Hippocampal formation (tissue), 2 donors: ENCODE measurements around the gene CD2.

Experiments used
- DNase-seq, 2 donors: peaks; one replicate each; lab custom pipeline; 2025; lab: John Stamatoyannopoulos, UW

Gene CD2

DNA sequence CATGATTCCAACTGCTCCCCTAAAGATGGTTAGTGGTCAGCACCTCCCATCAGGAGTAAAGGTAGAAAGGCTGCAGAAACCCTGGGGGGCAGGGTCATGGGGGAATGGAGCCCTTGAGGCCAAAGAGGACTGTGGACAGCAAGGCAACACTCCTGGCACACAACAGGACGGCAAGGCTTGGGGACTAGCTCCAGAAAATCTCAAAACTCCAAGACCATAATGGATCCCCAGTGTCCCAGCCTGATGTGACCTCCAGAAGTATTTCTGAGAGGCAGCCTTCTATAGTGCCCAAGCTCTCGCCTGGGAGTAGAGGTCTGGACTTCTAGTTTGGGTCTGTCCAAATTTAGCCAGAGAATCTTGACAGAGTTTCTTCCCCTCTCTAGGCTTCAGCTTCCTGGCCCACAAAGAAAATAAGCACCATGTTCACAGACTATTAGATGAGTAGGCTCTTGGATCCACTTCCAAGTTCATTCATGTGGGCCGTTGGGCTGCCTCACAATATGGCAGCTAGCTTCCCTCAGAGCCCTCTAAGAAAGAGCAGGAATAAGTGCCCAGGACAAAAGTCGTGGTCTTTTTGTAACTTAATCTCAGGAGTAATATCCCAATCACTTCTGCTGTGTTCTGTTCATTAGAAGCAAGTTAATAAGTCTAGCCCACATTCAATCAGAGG lies 6.9 kb downstream of the CD2 start:
- no peak for DNase-seq

DNA sequence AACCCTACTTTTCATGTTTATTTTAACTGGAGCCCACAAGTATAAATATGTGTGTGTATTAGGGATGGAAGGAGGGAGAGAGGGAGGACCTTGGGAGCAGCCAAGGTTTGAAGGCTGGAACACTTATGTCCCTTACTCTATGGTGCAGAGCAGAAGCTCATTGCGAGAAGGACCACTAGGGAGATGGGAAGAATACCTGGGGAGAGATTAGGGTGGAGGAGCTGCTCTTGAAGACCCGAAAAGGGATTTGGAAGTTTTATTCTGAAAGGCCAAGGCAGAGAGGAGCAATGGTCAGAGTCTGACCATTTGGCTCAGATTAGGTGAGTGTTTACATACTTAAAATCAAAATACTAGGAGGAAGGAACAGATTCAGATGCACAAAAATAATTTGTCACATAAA lies 8.1 kb downstream of the CD2 start:
- no peak for DNase-seq

GRCh38 chr1:116762781-116763115 lies 8.5 kb downstream of the CD2 start:
- DNase-seq, result no peak

GRCh38 chr1:116763116-116763786 lies 9.0 kb downstream of the CD2 start:
- no peak for DNase-seq

GRCh38 chr1:116763787-116764465 lies 9.7 kb downstream of the CD2 start:
- DNase-seq, result no peak

GRCh38 chr1:116764466-116764898 lies 10.3 kb downstream of the CD2 start:
- no peak for DNase-seq

DNA sequence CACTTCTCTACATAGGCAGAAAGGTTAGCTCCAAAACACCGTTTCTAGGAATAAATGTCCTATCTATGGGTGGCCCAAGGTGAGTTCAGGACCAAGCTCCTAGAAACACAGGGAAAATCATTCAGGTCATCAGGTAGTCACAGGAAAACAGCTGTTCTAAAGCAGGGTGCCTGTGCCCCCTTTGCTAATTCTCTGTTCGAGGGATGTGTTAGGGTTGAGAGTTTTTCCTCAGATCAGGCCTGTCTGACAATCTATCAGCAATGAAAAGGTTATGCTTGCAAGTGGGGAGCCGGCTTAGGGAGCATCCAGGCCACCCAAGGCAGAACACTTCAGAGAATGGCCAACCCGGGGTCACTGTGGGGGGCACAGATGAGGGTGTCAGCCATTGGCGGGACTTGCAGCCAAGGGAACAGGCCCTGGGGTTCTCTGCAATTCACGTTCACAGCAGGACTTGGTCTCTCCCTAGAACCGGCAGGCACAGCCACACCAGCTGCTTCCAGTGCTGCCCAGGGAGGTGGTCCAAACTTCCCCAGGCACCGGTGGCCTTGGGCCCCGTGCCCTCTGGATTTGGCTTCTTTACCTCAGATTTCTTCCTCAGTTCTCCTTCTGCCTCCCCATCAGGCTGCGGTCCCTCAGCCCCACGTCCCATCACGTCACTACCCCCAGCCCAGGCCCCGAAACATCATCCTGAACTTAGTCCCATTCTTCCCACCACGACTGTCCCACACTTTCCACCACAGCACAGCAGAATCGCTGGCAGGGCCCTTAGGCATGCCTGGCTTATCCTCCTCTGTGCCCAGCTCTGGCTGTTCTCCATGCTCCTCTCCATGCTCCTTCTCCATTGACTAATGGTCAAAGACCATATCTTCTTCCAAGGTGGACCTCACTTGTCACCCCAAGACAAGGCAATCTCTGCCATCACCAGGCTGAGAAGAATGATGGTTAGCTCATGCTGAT lies 11.0 kb downstream of the CD2 start:
- DNase-seq, result no peak

GRCh38 chr1:116765962-116766361 lies 11.7 kb downstream of the CD2 start:
- no peak for DNase-seq

GRCh38 chr1:116766616-116767469 lies 12.6 kb downstream of the CD2 start:
- no peak for DNase-seq

- no peak for DNase-seq
These were observed 13.7 kb downstream of the CD2 start for GRCh38 chr1:116767782-116768382.

- DNase-seq, result no peak
These were observed 14.3 kb downstream of the CD2 start for GRCh38 chr1:116768416-116769103.

- DNase-seq, result no peak
These were observed 14.8 kb downstream of the CD2 start for GRCh38 chr1:116769104-116769452.

- no peak for DNase-seq
These were observed 15.3 kb downstream of the CD2 start for GRCh38 chr1:116769561-116769977.

GRCh38 chr1:116769994-116770393 lies 15.8 kb downstream of the CD2 start:
- DNase-seq, result no peak

- DNase-seq, result no peak
These were observed 16.4 kb downstream of the CD2 start for GRCh38 chr1:116770625-116771024.

DNA sequence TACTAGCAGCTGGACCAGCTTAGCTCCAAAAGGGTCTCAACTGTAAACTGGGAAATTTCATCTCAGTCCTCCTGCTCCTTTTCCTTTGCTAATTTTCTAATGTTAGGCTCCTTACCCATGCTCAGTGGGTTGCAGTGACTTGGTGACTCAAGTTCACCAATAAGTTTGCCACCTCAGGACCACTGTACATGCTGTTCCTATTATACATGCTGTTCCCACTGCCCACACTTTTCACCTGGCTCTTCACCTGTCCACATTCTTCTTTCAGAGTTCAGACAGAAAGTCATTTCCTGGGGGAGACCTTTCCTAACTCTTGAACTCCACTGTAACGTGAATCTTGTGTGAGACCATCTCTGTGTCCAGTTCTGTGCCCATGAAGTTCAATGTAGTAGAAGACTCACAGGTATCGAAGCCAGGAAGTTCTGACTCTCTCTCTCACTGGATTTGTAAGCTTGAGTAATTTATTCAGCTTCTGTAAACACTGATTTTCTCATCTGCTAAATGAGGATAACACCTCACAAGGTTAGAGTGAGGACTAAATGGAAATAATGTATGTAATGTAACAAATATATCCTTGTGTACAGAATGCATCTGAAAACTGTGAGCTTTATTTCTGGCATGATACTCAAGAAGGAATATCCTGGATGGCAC lies 17.9 kb downstream of the CD2 start:
- no peak for DNase-seq

DNA sequence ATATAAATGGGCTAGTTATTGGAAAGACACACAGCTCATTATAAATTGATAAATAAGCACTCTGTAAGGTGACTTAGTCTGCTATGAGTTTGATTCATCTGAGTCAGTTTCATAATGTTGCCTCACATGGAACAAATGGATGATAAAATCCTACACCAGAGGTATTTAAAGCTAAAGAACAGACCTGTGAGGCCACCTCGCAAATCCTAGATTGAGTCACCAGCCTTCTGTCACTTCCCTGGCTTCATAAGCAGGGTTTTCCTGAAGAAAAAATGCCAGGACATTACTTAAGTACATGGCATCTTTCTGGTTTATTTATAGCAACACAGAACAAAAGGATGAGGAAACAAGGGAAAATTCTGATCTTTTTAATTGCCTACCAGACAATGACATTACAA lies 18.4 kb downstream of the CD2 start:
- peak in 1 of 2 donors; percentile 35 for DNase-seq

DNA sequence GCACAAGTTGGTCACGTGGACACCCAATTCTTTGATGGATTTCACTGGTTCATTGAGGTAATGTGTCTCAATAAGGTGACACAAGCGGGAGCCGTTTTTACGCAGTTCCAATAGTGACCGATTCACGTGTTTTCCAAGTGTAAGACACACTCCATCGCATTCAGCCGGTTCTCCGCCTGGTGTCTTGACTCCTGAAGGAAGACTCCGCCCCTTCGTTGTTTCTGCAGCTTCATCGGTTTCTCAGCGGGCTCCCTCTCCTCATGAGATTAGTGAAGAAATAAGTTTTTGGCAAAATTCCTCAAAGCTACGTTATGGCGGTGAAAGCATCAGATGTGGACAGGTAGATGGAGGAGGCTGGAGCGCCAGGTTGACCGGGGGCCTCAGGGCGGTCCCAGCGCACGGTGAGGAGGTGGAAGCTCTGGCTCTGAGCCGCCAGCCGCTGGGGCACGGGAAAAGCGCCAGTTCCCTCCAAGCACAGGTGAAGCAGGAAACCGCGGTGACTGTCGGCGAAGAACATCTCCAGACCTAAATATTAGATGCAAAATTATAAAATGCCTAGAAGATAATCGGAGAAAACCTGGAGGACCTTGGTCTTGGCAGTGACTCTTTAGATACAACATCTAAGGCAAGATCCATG lies 21.0 kb downstream of the CD2 start:
- no peak for DNase-seq
